ENCODE results near the gene ZNF497.

Gene ZNF497

GRCh38 chr19:58332697-58333096 lies 29.9 kb downstream of the ZNF497 start:
- ATAC-seq: no peak
- TF ChIP-seq POU6F1 (CRISPR knock-in tag; IDR thresholded peaks at IDR 0.05; ENCODE audit: borderline replicate concordance, low read depth) (no peak), ZNF565 (CRISPR knock-in tag; conservative IDR thresholded peaks at IDR 0.05; ENCODE audit: low read depth) (no peak), CSDC2 (CRISPR knock-in tag; IDR thresholded peaks at IDR 0.05) (no peak), ZFP3 (CRISPR knock-in tag; IDR thresholded peaks at IDR 0.05) (no peak), PATZ1 (CRISPR knock-in tag; IDR thresholded peaks at IDR 0.05; ENCODE audit: borderline replicate concordance) (no peak), CSRNP3 (CRISPR knock-in tag; IDR thresholded peaks at IDR 0.05) (no peak), GLIS3 (CRISPR knock-in tag; IDR thresholded peaks at IDR 0.05) (no peak), PPARA (CRISPR knock-in tag; IDR thresholded peaks at IDR 0.05; ENCODE audit: borderline replicate concordance) (no peak), TSHZ2 (CRISPR knock-in tag; IDR thresholded peaks at IDR 0.05) (no peak), OSR1 (CRISPR knock-in tag; IDR thresholded peaks at IDR 0.05) (no peak), ZC3H10 (CRISPR knock-in tag; IDR thresholded peaks at IDR 0.05) (no peak), TCF4 (CRISPR knock-in tag; IDR thresholded peaks at IDR 0.05; ENCODE audit: borderline replicate concordance) (no peak), SNAI2 (CRISPR knock-in tag; IDR thresholded peaks at IDR 0.05) (no peak), ESRRG (CRISPR knock-in tag; IDR thresholded peaks at IDR 0.05) (no peak), ZNF8 (CRISPR knock-in tag; IDR thresholded peaks at IDR 0.05) (no peak), TOX (CRISPR knock-in tag; IDR thresholded peaks at IDR 0.05; ENCODE audit: borderline replicate concordance) (no peak), ARNTL (CRISPR knock-in tag; IDR thresholded peaks at IDR 0.05; ENCODE audit: borderline replicate concordance, low read depth) (no peak), RARB (CRISPR knock-in tag; IDR thresholded peaks at IDR 0.05) (no peak), ZFP30 (CRISPR knock-in tag; IDR thresholded peaks at IDR 0.05) (no peak), ISL1 (CRISPR knock-in tag; IDR thresholded peaks at IDR 0.05) (no peak)

GRCh38 chr19:58330458-58330857 lies 32.1 kb downstream of the ZNF497 start:
- no peak for ATAC-seq
- TF ChIP-seq ISL1 (CRISPR knock-in tag; IDR thresholded peaks at IDR 0.05) (no peak), ZNF565 (CRISPR knock-in tag; conservative IDR thresholded peaks at IDR 0.05; ENCODE audit: low read depth) (no peak), ZNF8 (CRISPR knock-in tag; IDR thresholded peaks at IDR 0.05) (no peak), SNAI2 (CRISPR knock-in tag; IDR thresholded peaks at IDR 0.05) (no peak), GLIS3 (CRISPR knock-in tag; IDR thresholded peaks at IDR 0.05) (no peak), CSDC2 (CRISPR knock-in tag; IDR thresholded peaks at IDR 0.05) (no peak), OSR1 (CRISPR knock-in tag; IDR thresholded peaks at IDR 0.05) (no peak), TOX (CRISPR knock-in tag; IDR thresholded peaks at IDR 0.05; ENCODE audit: borderline replicate concordance) (no peak), ZC3H10 (CRISPR knock-in tag; IDR thresholded peaks at IDR 0.05) (no peak), PATZ1 (CRISPR knock-in tag; IDR thresholded peaks at IDR 0.05; ENCODE audit: borderline replicate concordance) (no peak), POU6F1 (CRISPR knock-in tag; IDR thresholded peaks at IDR 0.05; ENCODE audit: borderline replicate concordance, low read depth) (no peak), BACH2 (CRISPR knock-in tag; IDR thresholded peaks at IDR 0.05; ENCODE audit: borderline replicate concordance) (no peak), ESRRG (CRISPR knock-in tag; IDR thresholded peaks at IDR 0.05) (no peak), CREB5 (CRISPR knock-in tag; IDR thresholded peaks at IDR 0.05; ENCODE audit: low read depth) (no peak), ARNTL (CRISPR knock-in tag; IDR thresholded peaks at IDR 0.05; ENCODE audit: borderline replicate concordance, low read depth) (no peak)

Data from SK-N-SH treated with all-trans-retinoic acid at 6 μM for 48 hours (cell line).